ENCODE measurements around the gene INAFM1.
"Not testable (repeated sequence)": the region's sequence is repeated elsewhere in the genome, so short reads cannot be mapped to it uniquely, and the experiment has no call there.

The INAFM1 gene

DNA sequence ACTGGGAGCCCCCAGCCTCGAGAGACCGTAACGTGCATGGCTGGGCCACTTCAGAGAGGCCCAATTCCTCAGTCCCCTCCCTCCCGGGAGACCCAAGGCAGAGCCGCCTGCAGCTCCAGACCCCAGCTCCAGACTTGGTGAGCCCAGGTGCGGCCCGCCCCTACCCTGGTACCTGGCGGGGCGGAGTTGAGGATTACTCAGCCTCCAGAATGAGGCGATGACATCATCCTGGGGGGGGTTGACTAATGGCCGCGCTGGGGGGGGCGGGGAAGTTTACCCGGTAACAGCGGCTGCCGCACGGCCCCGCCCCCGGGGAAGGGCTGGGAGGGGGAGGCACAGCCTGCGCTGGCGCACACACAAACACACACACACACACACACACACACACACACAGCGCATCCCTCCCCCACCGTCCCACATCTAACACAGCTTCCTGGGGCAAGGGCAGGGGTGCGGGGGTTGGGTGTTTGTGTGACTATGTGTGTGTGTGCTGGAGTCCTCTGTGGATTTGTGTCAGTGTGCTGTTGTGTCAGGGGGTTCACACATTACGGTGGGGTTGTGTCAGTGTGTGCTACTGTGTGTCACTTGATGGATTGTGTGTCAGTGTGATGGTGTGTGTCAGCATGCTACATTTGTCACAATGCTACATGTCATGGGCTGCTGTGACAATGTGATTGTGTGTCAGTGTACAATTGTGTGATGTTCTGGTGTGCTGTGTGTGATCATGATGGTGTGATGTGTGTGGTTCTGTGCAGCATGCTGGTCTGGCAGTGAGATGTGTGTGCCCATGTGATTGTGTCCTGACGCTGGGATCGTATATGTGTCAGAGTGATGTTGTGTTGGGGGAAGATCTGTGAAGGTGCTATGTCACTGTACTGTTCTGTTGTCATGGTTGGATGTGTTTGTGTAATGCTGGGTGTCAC lies 33.4 kb upstream of the INAFM1 start:
- peak; percentile 80 to 81 for DNase-seq (ENCODE audit: extremely low read depth in 1 of 2, low read depth in 1 of 2)

DNA sequence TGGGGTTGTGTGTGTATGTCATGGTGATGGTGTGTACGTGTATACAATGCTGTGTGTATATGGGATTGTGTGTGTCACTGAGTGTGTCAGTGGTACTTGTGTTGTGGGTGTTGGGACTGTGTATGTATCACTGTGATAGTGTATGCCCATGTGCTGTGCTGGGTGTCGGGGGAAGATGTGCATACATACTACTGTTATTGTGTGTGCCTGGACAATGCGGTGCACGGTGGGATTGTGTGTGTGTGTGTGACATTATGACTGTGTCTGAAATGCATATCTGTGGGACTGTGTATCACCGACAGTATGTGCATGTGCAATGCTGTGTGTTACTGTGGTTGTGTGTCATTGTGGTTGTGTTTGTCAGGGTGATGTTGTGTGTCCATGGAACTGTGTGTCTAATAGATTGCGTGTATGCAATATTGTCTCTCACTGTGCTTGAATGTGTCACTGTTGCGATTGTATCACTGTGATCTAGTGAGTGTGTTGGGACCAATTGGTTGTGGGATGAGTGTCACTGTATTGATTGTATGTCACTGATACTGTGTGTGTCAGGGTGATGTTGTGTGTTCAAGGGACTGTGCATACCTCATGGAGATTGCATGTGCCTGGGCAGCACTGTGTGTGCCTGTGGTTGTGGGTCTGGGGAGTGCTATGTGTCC lies 32.6 kb upstream of the INAFM1 start:
- DNase-seq (ENCODE audit: extremely low read depth in 1 of 2, low read depth in 1 of 2), result no peak

DNA sequence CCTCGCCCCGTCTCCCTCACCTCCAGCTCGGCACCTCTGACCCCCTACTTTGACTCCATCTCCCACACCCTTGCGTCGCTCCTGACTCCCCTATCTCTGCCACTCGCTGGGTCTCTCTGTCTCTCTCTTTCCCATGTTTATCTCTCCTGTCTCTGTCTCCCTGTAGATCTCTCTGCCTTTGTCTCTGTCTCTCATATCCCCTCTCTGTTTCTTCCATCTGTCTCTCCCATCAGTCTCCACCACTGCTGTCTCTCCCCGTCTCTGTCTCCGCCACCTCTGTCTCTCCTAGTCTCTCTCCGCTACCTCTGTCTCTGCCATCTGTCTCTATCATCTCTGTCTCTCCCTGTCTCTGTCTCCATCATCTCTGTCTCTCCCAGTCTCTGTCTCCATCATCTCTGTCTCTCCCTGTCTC lies 31.3 kb upstream of the INAFM1 start:
- DNase-seq (ENCODE audit: extremely low read depth in 1 of 2, low read depth in 1 of 2), result no peak

DNA sequence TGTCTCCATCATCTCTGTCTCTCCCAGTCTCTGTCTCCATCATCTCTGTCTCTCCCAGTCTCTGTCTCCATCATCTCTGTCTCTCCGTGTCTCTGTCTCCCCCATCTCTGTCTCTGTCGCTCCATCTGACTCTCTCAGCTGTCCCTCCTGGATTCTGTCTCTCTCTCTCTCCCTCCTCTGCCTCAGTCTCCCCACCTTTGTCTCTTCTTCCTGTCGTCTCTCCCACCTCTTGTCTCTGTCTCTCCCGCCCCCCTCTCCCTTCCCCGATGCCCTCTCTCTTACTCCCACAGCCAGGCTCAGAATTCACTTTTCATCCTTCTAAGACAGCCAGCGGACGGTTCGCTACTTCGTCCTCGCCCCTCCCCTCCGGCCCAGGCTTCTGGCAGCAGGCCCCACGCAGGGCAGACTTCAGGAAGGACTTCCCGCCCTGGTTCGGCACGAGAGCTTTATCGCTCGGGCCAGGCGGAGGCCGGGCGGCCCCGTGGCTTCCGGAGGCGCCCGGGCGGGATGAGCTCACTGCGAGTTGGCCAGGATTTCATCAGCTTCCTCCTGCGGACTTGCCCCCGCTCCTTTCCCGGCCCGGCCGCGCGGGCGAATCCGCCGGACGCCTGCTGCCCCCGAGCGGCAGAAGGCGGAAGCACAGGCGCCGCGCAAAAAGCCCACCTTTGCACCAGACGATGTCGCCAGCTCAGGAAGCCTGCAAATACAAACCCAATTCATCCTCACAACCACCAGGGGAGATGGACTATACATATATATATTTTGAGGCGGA lies 30.7 kb upstream of the INAFM1 start:
- DNase-seq (ENCODE audit: extremely low read depth in 1 of 2, low read depth in 1 of 2), result peak; percentile 65 to 75

DNA sequence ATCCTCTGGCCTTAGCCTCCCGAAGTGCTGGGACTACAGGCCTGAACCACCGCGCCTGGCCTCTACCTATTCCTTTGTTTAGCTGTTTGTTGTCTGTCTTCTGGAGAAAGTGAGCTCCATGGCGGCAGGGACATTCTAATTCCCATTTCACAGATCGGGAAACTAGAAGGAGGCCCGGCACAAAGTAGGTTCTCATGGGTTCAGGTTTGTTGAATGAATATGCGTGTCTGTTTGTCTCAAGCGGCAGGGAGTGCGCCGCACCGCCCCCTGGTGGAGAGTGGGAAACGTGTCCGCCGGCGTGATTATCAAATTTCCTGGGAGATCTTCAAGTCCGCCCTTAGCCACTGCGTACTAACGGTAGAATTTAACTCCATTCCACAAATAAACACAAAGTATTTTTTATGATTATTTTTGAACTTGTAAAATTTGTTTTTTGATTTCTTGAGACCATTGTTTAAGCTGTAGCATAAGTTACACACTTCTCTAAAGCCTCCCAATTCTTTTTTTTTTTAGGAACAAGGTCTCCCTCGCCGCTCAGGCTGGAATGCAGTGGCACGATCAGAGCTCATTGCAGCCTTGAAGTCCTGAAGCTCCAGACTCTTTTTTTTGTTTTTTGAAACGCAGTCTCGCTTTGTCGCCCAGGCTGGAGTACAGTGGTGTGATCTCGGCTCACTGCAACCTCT lies 27.2 kb upstream of the INAFM1 start:
- peak in 1 of 2 donors; percentile 70 for DNase-seq (ENCODE audit: extremely low read depth in 1 of 2, low read depth in 1 of 2)

DNA sequence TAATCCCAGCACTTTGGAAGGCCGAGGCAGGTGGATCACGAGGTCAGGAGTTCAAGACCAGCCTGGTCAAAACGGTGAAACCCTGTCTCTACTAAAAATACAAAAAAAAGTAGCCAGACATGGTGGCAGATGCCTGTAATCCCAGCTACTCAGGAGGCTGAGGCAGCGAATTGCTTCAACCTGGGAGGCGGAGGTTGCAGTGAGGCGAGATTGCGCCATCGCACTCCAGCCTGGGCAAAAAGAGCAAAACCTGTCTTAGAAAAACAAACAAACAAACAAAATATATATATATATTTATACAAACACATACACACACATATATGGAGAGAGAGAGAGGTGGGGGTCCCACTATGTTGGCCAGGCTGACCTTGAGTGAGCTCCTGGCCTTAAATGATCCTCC lies 21.7 kb upstream of the INAFM1 start:
- not testable (repeated sequence) for DNase-seq (ENCODE audit: extremely low read depth in 1 of 2, low read depth in 1 of 2)

DNA sequence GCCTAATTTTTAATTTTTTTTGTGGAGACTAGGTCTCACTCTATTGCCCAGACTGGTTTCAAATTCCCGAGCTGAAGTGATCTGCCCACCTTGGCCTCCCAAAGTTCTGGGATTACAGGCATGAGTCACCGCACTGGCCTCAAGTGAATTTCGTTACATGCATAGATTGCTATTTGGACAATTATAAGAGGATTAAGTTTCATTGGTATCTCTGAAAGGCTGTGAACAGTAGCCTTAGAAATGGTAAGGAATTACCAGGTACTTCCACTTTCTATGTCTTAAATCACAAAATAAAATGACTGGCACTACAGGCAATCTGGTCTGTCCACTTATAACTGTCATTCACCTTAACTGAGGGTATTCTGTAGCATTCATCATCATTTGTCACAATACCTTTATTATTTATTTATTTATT lies 21.2 kb upstream of the INAFM1 start:
- DNase-seq (ENCODE audit: extremely low read depth in 1 of 2, low read depth in 1 of 2), result no peak

DNA sequence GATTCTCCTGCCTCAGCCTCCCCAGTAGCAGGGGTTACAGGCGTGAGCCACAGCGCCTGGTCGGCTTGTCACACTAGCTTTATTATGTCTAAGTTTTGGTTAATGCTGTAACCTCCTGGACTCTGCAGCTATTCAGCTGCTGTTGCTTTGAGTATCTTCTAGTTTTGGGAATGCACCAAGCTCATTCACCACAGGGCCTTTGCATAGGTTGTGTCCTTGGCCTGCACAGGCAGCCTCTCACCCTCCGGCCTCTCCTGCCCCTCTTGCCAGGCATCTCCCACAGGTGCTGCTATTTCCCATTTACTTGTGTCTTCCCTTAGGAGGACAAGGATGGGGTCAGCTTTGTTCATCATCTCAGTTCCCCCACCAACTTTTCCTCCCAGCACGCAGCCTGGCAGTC lies 20.7 kb upstream of the INAFM1 start:
- no peak for DNase-seq (ENCODE audit: extremely low read depth in 1 of 2, low read depth in 1 of 2)

DNA sequence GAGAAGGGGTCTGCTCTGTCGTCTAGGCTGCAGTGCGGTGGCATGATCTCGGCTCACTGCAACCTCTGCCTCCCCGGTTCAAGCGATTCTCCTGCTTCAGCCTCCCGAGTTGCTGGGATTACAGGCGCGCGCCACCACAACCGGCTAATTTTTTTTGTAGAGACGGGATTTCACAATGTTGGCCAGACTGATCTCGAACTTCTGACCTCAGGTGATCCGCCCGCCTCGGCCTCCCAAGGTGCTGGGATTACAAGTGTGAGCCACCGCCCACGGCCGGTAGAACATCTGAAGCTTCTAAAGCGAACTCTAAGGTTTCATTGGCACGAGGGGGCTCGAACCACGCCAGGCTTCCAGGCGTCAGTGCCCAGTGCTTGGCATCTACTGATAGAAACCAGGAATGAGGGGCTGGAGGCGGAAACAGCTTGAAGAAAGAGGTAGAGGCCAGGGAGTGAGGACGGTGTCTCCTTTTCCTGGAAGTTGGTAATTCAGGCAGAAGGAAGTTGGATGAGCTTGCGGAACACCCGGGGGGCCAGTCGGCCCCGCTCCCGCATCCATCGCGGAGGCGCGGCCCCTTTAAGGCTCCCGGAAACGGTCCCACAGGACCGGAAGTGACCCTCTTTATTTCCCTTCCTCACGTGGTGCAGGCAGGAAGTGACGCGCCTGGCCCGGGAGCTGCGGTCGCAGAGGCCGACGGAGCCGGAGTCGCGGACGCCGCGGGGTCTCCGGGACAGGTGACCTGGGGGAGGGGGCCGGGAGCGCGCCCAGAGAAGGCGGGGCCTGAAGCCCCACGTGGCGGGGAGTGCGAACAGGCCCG lies 18.6 kb upstream of the INAFM1 start, which contains the start of gene CCDC9:
CCDC9 (plus strand) TSS at position 647 of the 814 bp plus-strand sequence. CDS start 1,876 bp downstream, outside the sequence.
- DNase-seq (ENCODE audit: extremely low read depth in 1 of 2, low read depth in 1 of 2), result peak; percentile 73 to 81

DNA sequence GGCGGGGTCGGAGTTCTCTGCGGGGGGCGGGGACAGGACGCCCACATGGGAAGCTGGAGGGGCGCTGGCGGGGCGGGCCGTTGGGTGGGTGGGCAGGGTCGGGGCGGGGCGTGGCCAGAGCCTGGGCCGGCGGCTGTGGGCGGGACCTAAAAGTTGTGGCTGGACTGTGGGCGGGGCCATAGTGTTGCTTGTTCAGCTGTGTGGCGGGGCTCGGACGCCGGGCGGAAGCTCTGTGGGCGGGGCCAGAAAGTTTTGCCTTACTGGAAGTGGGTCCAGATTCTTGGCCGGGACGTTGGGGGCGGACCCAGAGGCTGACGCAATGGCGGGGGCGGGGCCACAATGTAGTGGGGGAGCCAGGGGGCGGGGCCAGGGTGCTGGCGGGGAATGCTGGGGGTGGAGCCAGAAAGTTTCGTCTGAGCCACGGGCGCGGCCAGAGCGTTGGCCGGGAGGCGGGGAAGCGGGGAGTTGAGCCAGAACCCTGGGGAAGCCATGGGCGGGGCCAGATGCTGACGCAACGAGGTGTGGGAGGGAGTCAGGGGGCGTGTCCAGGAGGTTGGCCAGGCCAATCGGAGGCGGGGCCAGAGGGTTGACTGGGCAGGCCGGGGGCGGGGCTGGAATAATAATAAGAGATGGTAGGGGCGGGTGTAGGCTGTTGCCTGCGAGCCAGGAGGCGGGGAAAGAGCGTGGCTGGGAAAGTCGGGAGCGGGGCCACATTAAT lies 17.8 kb upstream of the INAFM1 start:
- peak; percentile 95 to 99 for DNase-seq (ENCODE audit: extremely low read depth in 1 of 2, low read depth in 1 of 2)

DNA sequence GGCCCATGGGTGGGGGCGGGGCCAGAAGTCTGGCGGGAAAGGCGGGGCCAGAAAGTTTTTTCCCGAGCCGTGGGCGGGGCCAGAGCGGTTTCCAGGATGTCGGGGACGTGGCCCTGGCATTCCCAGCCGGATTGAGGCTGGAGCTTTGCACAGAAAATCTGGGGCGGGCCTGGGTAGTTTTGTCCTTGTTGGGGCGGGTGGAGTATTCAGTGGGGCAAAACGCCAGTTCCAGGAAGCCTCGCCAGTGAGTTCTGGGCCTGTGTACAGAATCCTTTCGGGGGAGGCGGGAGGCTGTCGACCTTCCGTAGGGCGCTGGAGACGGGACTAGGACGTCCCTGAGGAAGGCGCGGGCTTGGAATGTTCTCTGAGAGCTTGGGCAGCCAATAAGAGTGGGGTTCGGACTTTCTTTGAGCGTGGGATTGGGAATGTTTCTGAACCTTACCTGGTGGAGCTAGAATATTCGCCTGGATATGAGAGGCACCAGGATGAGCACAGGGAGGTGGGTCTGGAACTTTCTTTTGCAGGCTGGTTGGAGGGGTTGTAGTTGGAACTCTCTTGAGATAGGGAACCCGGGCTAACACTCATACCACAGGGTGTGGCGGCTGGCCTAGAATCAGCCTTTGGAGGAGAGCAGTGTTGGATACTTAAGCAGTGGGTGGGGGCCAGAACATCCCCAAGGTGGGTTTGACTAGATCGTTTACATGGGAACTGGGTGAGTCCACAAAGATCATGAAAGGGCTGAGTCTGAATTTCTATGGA lies 17.1 kb upstream of the INAFM1 start:
- no peak for DNase-seq (ENCODE audit: extremely low read depth in 1 of 2, low read depth in 1 of 2)

DNA sequence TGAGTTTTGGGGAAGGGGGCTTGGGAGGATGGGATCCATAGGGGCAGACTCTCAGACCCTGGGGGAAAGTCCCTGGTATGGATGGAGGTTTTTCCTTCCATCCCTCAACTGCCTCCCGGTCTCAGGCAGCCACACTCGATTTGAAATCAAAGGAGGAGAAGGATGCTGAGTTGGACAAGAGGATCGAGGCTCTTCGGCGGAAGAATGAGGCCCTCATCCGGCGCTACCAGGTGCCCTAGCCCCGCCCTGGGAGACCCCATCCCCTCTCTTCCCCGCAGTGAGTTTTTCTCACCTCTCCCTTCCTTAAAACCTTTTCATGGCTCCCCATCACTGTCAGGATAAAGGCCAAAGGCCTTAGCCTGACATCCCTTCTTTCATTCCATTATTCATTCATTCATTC lies 16.3 kb upstream of the INAFM1 start:
- no peak for DNase-seq (ENCODE audit: extremely low read depth in 1 of 2, low read depth in 1 of 2)

DNA sequence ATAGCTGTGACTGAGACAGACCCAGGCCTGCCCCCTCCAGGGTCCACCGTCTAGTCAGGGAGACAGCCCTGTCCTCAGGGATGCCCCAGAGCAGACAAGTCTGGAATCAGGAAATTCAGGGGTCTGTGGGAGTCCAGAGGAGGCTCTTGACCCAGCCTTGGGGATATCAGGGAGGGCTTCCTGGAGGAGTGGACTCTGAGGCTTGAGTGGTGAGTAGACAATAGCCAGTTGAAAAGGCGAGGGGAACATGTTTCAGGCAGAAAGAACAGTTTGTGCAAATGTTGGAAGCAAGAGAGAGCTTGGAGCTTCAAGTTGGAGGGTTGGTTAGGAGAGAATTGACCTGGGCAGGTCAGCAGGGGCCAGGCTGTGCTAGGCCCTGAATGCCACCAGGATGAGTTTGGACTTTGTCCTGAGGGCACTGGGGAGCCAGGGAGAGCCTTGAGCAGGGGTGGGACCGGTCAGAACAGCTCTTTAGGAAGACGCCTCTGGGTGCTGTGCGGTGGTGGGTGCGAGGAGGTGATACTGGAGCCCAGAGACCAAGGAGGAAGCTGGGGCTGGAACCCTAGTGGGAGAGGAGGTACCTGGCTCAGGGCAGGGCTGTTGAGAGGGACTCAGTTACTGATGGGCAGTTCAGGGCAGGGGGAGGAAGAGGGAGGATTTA lies 15.7 kb upstream of the INAFM1 start:
- DNase-seq (ENCODE audit: extremely low read depth in 1 of 2, low read depth in 1 of 2), result no peak

DNA sequence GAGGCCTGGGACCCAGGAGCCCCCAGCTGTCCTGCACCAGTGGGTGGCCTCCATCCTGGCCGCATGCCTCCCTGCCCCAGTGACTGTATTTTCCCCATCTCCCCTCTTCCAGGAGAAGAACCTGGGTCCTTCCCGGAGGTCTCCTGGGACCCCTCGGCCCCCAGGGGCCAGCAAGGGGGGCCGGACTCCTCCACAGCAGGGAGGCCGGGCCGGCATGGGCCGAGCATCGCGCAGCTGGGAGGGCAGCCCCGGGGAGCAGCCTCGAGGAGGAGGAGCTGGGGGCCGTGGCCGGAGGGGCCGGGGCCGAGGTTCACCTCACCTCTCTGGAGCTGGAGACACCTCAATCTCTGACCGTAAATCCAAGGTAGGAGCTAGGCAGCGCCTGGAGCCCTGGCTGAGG lies 14.2 kb upstream of the INAFM1 start:
- no peak for DNase-seq (ENCODE audit: extremely low read depth in 1 of 2, low read depth in 1 of 2)

DNA sequence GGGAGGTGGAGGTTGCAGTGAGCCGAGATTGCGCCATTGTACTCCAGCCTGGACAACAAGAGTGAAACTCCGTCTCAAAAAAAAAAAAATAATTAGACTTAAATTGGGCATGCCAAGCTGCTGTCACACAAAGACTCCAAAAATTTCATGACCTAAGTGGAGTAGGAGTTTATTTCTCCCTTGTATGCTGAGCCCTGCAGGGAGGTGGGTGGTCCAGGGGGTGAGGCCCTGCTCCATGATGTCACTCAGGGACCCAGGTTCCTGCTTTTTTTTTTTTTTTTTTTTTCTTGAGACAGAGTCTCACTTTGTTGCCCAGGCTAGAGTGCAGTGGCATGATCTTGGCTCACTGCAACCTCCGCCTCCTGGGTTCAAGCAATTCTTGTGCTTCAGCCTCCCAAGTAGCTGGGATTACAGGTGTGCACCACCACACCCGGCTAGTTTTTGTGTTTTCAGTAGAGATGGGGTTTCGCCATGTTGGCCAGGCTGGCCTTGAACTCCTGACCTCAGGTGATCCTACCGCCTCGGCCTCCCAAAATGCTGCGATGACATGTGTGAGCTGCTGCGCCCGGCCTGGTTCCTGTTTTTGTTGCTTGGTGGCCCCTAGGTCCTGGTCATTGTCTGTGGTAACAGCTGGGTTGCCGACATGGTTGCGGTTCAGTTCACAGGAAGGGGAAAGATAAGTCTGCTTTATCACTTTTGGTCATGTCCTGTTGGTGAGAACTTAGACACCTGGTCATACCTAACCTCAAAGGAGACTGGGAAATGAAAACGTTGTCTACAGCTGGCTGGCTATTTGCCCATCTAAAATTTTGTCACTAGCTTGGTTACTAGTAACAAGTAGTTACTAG lies 12.5 kb upstream of the INAFM1 start:
- DNase-seq (ENCODE audit: extremely low read depth in 1 of 2, low read depth in 1 of 2), result not testable (repeated sequence)

DNA sequence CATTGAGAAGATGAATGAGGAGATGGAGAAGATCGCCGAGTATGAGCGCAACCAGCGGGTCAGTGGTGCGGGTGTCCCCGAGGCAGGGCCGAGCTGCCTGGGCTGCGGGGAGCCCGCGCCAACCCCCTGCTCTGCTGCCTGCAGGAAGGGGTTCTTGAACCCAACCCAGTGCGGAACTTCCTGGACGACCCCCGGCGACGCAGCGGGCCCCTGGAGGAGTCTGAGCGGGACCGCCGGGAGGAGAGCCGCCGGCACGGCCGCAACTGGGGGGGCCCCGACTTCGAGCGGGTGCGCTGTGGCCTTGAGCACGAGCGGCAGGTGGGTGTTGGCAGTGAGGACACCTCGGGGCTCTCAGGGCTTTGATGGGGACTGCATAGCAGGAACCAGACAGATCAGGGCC lies 10.1 kb upstream of the INAFM1 start:
- DNase-seq (ENCODE audit: extremely low read depth in 1 of 2, low read depth in 1 of 2), result no peak

DNA sequence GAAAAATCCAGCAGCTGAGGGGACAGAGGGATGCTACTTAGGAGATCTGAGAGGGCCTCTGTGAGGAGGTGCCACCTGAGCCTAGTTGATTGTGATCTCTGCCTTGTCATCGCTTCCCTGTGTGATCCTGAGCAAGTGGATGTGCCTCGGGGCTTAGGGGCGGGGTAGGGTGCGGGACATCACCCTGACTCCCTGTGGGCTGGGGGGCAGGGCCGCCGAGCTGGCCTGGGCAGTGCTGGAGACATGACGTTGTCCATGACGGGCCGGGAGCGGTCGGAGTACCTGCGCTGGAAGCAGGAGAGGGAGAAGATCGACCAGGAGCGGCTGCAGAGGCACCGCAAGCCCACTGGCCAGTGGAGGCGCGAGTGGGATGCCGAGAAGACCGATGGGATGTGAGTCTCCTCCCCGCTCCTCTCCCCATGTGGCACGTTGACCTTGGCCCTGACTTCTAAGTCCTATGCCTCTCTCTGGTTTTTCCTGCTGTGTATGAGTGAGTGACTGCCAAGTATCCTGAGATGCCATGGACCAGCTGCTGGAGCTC lies 8.2 kb upstream of the INAFM1 start:
- DNase-seq (ENCODE audit: extremely low read depth in 1 of 2, low read depth in 1 of 2), result no peak
